HUES64 (cell line): ENCODE measurements around the gene ALOX5AP.

Source experiments
- H3K27ac ChIP-seq: 2 replicates; pipeline ENCODE4 v1.7.0; 2013; ENCODE audit warnings: low read depth, low read length, inconsistent platforms
- H3K27me3 ChIP-seq: 2 replicates; pipeline ENCODE4 v1.6.1; 2013; ENCODE audit warnings: mild to moderate bottlenecking, low read length; ENCODE audit not compliant: insufficient read depth
- H3K36me3 ChIP-seq: 2 replicates; pipeline ENCODE4 v1.6.1; 2013; ENCODE audit warnings: mild to moderate bottlenecking, low read length; ENCODE audit not compliant: insufficient read depth
- H3K4me1 ChIP-seq: 2 replicates; pipeline ENCODE4 v1.6.1; 2013; ENCODE audit warnings: mild to moderate bottlenecking, low read length, moderate library complexity; ENCODE audit not compliant: insufficient read depth
- H3K4me3 ChIP-seq: 2 replicates; pipeline ENCODE4 v1.5.1; 2013; ENCODE audit warnings: mild to moderate bottlenecking, low read length, moderate library complexity
- H3K9ac ChIP-seq: 2 replicates; pipeline ENCODE4 v1.6.1; 2013; ENCODE audit warnings: mild to moderate bottlenecking, low read depth, low read length
- H3K9me3 ChIP-seq: 2 replicates; pipeline ENCODE4 v1.6.1; 2013; ENCODE audit warnings: low read depth, low read length; ENCODE audit not compliant: insufficient read depth
- WGBS: fragments of 150-250, 120-280 bp; methylation state at CpG from one replicate; pipeline ENCODE4 v1.1.7; 2013; ENCODE audit warnings: missing lambda C conversion rate; 5-methylcytosine and 5-hydroxymethylcytosine counted together

Gene ALOX5AP

GRCh38 chr13:30790592-30790991 is 55.2 kb downstream of the ALOX5AP start:
- no peaks in the 10 kb centered on the region for H3K36me3 ChIP-seq
- no peak overlapping the region for H3K9ac ChIP-seq
- no peaks in the 10 kb centered on the region for H3K9me3 ChIP-seq
- H3K27ac ChIP-seq, result no peak overlapping the region
- WGBS, result 94% methylated on average over 2 of the region's 2 CpGs
- H3K27me3 ChIP-seq, result no peaks in the 10 kb centered on the region
- peaks cover 15% of the 10 kb centered on the region; the same call in 1 of the 2 replicates for H3K4me1 ChIP-seq
- no peak overlapping the region for H3K4me3 ChIP-seq

- Histone ChIP-seq H3K4me3 (no peak overlapping the region), H3K27me3 (no peaks in the 10 kb centered on the region), H3K9me3 (no peaks in the 10 kb centered on the region), H3K4me1 (peaks cover 15% of the 10 kb centered on the region; the same call in 1 of the 2 replicates), H3K9ac (no peak overlapping the region), H3K27ac (no peak overlapping the region), H3K36me3 (no peaks in the 10 kb centered on the region)
- 95% methylated on average over 11 of the region's 11 CpGs for WGBS
Observed at GRCh38 chr13:30791354-30792001, 56.1 kb downstream of the ALOX5AP start.

GRCh38 chr13:30792285-30793000 is 57.1 kb downstream of the ALOX5AP start:
- 47% methylated on average over 12 of the region's 12 CpGs for WGBS
- Histone ChIP-seq H3K27me3 (no peaks in the 10 kb centered on the region), H3K4me3 (no peak overlapping the region), H3K9ac (no peak overlapping the region), H3K9me3 (no peaks in the 10 kb centered on the region), H3K36me3 (no peaks in the 10 kb centered on the region), H3K4me1 (peaks cover 15% of the 10 kb centered on the region; the same call in 1 of the 2 replicates), H3K27ac (no peak overlapping the region)

GRCh38 chr13:30796132-30796572 is 60.8 kb downstream of the ALOX5AP start:
- Histone ChIP-seq H3K27me3 (no peaks in the 10 kb centered on the region), H3K9me3 (no peaks in the 10 kb centered on the region), H3K36me3 (no peaks in the 10 kb centered on the region), H3K9ac (no peak overlapping the region), H3K27ac (no peak overlapping the region), H3K4me1 (peaks cover 23% of the 10 kb centered on the region; the same call in 1 of the 2 replicates), H3K4me3 (no peak overlapping the region)
- 83% methylated on average over 4 of the region's 4 CpGs for WGBS

GRCh38 chr13:30796631-30797601 is 61.6 kb downstream of the ALOX5AP start:
- H3K36me3 ChIP-seq, result no peaks in the 10 kb centered on the region
- no peak overlapping the region for H3K4me3 ChIP-seq
- H3K27me3 ChIP-seq, result no peaks in the 10 kb centered on the region
- no peaks in the 10 kb centered on the region for H3K9me3 ChIP-seq
- no peak overlapping the region for H3K27ac ChIP-seq
- H3K9ac ChIP-seq, result no peak overlapping the region
- peaks cover 21% of the 10 kb centered on the region; the same call in 1 of the 2 replicates for H3K4me1 ChIP-seq
- WGBS, result 90% methylated on average over 20 of the region's 20 CpGs

- Histone ChIP-seq H3K4me3 (no peak overlapping the region), H3K27me3 (no peaks in the 10 kb centered on the region), H3K4me1 (peaks cover 10% of the 10 kb centered on the region; the same call in 1 of the 2 replicates), H3K9me3 (no peaks in the 10 kb centered on the region), H3K27ac (no peak overlapping the region), H3K9ac (no peak overlapping the region), H3K36me3 (no peaks in the 10 kb centered on the region)
- WGBS, result 93% methylated on average over 13 of the region's 13 CpGs
Observed at GRCh38 chr13:30797847-30798535, 62.6 kb downstream of the ALOX5AP start.

- Histone ChIP-seq H3K4me3 (no peak overlapping the region), H3K27me3 (peaks cover 8% of the 10 kb centered on the region; the same call in 1 of the 2 replicates), H3K27ac (no peak overlapping the region), H3K9ac (no peak overlapping the region), H3K9me3 (no peaks in the 10 kb centered on the region), H3K36me3 (no peaks in the 10 kb centered on the region), H3K4me1 (peaks cover 8% of the 10 kb centered on the region; the same call in 1 of the 2 replicates)
- WGBS, result 88% methylated on average over 11 of the region's 11 CpGs
Observed at GRCh38 chr13:30798776-30799355, 63.5 kb downstream of the ALOX5AP start.

- Histone ChIP-seq H3K4me1 (peaks cover 8% of the 10 kb centered on the region; the same call in 1 of the 2 replicates), H3K27ac (no peak overlapping the region), H3K27me3 (peaks cover 8% of the 10 kb centered on the region; the same call in 1 of the 2 replicates), H3K9me3 (no peaks in the 10 kb centered on the region), H3K9ac (no peak overlapping the region), H3K36me3 (no peaks in the 10 kb centered on the region), H3K4me3 (no peak overlapping the region)
- WGBS, result 67% methylated on average over 12 of the region's 12 CpGs
Observed at GRCh38 chr13:30799356-30799824, 64.0 kb downstream of the ALOX5AP start.

- Histone ChIP-seq H3K9ac (no peak overlapping the region), H3K36me3 (no peaks in the 10 kb centered on the region), H3K27me3 (peaks cover 8% of the 10 kb centered on the region; the same call in 1 of the 2 replicates), H3K4me3 (no peak overlapping the region), H3K4me1 (peaks cover 8% of the 10 kb centered on the region; the same call in 1 of the 2 replicates), H3K27ac (no peak overlapping the region), H3K9me3 (no peaks in the 10 kb centered on the region)
- 89% methylated on average over 2 of the region's 2 CpGs for WGBS
Observed at GRCh38 chr13:30800107-30800506, 64.8 kb downstream of the ALOX5AP start.

- Histone ChIP-seq H3K36me3 (no peaks in the 10 kb centered on the region), H3K4me3 (no peak overlapping the region), H3K4me1 (peaks cover 8% of the 10 kb centered on the region; the same call in 1 of the 2 replicates), H3K9me3 (no peaks in the 10 kb centered on the region), H3K27ac (no peak overlapping the region), H3K9ac (no peak overlapping the region), H3K27me3 (peaks cover 8% of the 10 kb centered on the region; the same call in 1 of the 2 replicates)
- 96% methylated on average over 4 of the region's 5 CpGs for WGBS
Observed at GRCh38 chr13:30802501-30802900, 67.2 kb downstream of the ALOX5AP start.
